ENCODE measurements around the gene YRDC. TPM values are rescaled to one million over a fixed set of nuclear protein-coding genes. Genes with fewer than 3 reads are reported as not detected.

The YRDC gene
- total RNA-seq, 1 donor from 2014 or later: 14.0 TPM

- no peaks in the 10 kb centered on the region for H3K9me3 Mint-ChIP-seq (ENCODE audit: low read depth)
- H3K27me3 Mint-ChIP-seq: no peaks in the 10 kb centered on the region
- no peak overlapping the region for H3K27ac Mint-ChIP-seq
- H3K4me1 Mint-ChIP-seq (ENCODE audit: low read depth): no peaks in the 10 kb centered on the region
- H3K36me3 Mint-ChIP-seq (ENCODE audit: insufficient read depth): peaks cover 16% of the 10 kb centered on the region
- no peak overlapping the region for H3K4me3 Mint-ChIP-seq (ENCODE audit: low read depth)
- DNase-seq (ENCODE audit: low spot score, unreplicated experiment): no peak
- TF ChIP-seq CTCF (IDR thresholded peaks at IDR 0.05; ENCODE audit: unreplicated experiment): no peak
Measured at GRCh38 chr1:37831809-37832208, 23.8 kb upstream of the YRDC start.

DNA sequence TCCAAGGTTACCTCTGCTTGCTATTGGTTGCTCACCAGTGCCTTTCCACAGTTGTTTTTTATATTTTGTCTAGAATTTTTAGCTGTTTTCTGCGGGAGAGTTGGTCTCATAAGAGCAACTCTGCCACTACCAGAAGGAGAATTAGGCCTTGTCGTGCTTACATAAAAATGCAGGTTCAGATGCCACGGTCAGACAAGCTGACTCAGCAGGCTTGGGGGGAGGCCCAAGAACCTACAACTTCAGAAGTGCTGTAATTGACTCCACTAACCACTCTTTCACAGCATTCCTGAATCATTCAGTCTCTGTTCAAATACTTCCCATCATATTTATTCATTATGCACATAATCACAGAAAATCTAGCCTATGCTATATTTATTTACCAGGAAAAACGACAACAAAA is 23.1 kb upstream of the YRDC start:
- H3K9me3 Mint-ChIP-seq (ENCODE audit: low read depth): no peaks in the 10 kb centered on the region
- H3K4me1 Mint-ChIP-seq (ENCODE audit: low read depth): no peaks in the 10 kb centered on the region
- DNase-seq (ENCODE audit: low spot score, unreplicated experiment): no peak
- H3K27me3 Mint-ChIP-seq: no peaks in the 10 kb centered on the region
- no peak overlapping the region for H3K4me3 Mint-ChIP-seq (ENCODE audit: low read depth)
- H3K36me3 Mint-ChIP-seq (ENCODE audit: insufficient read depth): peaks cover 15% of the 10 kb centered on the region
- TF ChIP-seq CTCF (IDR thresholded peaks at IDR 0.05; ENCODE audit: unreplicated experiment): no peak
- H3K27ac Mint-ChIP-seq: no peak overlapping the region

DNA sequence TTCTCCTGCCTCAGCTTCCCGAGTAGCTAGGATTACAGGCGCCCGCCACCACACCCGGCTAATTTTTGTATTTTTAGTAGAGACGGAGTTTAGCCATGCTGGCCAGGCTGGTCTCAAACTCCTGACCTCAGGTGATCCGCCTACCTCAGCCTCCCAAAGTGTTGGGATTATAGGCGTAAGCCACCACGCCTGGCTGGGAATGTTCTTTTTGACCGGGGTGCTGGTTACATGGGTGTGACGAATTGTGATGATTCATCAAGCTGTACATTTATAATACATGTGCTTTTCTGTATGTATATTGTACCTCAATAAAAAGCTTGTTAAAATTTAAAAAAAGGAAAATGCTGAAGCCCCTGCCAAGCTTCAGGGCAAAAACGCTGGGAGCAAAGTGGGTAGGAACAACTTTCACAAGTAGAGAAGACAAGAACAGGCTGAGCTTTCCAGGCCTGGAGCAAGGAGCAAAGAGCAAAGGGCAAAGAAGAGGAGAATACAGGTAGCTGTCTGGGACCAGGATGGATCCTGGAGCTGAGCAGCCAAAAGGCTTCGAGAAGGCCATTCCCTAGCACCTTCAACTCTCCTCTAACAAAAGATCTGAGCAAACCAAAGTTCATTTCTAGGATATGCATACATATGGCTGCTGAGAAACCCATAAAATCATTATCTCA is 20.5 kb upstream of the YRDC start:
- DNase-seq (ENCODE audit: low spot score, unreplicated experiment): no peak
- Mint-ChIP-seq H3K4me3 (ENCODE audit: low read depth) (no peak overlapping the region), H3K36me3 (ENCODE audit: insufficient read depth) (peaks cover 15% of the 10 kb centered on the region), H3K9me3 (ENCODE audit: low read depth) (no peaks in the 10 kb centered on the region), H3K27me3 (no peaks in the 10 kb centered on the region), H3K27ac (no peak overlapping the region), H3K4me1 (ENCODE audit: low read depth) (no peaks in the 10 kb centered on the region)
- TF ChIP-seq CTCF (IDR thresholded peaks at IDR 0.05; ENCODE audit: unreplicated experiment): no peak

DNA sequence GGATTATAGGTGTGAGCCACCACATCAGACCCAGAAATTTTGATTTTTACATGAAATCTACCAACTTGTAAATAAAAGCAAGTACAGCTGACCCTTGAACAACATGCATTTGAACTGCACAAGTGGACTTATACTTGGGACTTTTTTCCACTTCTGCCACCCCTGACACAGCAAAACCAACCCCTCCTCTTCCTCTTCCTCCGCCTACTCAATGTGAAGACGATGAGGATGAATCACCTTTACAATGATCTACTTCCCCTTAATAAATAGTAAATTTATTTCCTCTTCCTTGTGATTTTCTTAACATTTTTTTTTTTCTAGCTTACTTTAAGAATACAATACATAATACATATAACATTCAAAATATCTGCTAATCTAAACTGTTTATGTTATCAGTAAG is 17.5 kb upstream of the YRDC start:
- Mint-ChIP-seq H3K4me1 (ENCODE audit: low read depth) (no peaks in the 10 kb centered on the region), H3K36me3 (ENCODE audit: insufficient read depth) (peaks cover 16% of the 10 kb centered on the region), H3K27me3 (no peaks in the 10 kb centered on the region), H3K9me3 (ENCODE audit: low read depth) (no peaks in the 10 kb centered on the region), H3K27ac (no peak overlapping the region), H3K4me3 (ENCODE audit: low read depth) (no peak overlapping the region)
- no peak for TF ChIP-seq CTCF (IDR thresholded peaks at IDR 0.05; ENCODE audit: unreplicated experiment)
- no peak for DNase-seq (ENCODE audit: low spot score, unreplicated experiment)

DNA sequence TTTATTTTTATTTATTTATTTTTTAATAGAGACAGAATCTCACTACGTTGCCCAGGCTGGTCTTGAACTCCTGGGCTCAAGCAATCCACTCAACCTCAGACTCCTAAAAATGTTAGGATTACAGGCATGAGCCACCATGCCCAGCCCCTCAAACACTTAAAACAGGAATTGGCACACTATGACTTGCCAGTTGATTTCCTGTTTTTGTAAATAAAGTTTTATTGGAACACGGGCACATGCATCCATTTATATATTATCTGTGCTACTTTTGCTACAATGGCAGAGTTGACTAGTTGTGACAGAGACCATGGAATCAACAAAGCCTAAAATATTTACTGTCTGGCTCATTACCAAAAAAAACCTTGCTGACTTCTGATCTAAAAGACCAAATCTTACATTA is 16.0 kb upstream of the YRDC start:
- Mint-ChIP-seq H3K4me1 (ENCODE audit: low read depth) (no peaks in the 10 kb centered on the region), H3K36me3 (ENCODE audit: insufficient read depth) (peaks cover 19% of the 10 kb centered on the region), H3K27ac (no peak overlapping the region), H3K9me3 (ENCODE audit: low read depth) (no peaks in the 10 kb centered on the region), H3K4me3 (ENCODE audit: low read depth) (no peak overlapping the region), H3K27me3 (no peaks in the 10 kb centered on the region)
- TF ChIP-seq CTCF (IDR thresholded peaks at IDR 0.05; ENCODE audit: unreplicated experiment): no peak
- DNase-seq (ENCODE audit: low spot score, unreplicated experiment): no peak
